Hematopoietic multipotent progenitor cell (in vitro differentiated cells): ENCODE data around the gene DNAH10. TPM values are rescaled to one million over a fixed set of nuclear protein-coding genes. Genes with fewer than 3 reads are reported as not detected.
"Not testable (repeated sequence)": the region's sequence is repeated elsewhere in the genome, so short reads cannot be mapped to it uniquely, and the experiment has no call there.

Source experiments
- DNase-seq, 3 donors: peaks; one replicate each; pipeline ENCODE4 v3.0.0-alpha.2; 2011 to 2015; ENCODE audit warnings: low read depth in 2 of 3, low spot score in 2 of 3
- total RNA-seq: library from RNA; depleted of rRNA; stranded (reverse); fragments of >200 nt; gene quantifications from one replicate; pipeline ENCODE4 v1.2.3, GENCODE V29; 2012

DNAH10 gene
- total RNA-seq, 1 donor, result 1.3 TPM

GRCh38 chr12:123787466-123787865, 25.4 kb downstream of the DNAH10 start:
- DNase-seq, result no peak

GRCh38 chr12:123788541-123788940, 26.4 kb downstream of the DNAH10 start:
- DNase-seq, result no peak

GRCh38 chr12:123789422-123789821, 27.3 kb downstream of the DNAH10 start:
- not testable (repeated sequence) for DNase-seq

GRCh38 chr12:123790905-123791467, 28.9 kb downstream of the DNAH10 start:
- DNase-seq, result no peak

GRCh38 chr12:123794027-123794426, 31.9 kb downstream of the DNAH10 start:
- DNase-seq, result no peak

- no peak for DNase-seq
These were observed 36.4 kb downstream of the DNAH10 start for GRCh38 chr12:123798518-123798917.

GRCh38 chr12:123799227-123799626, 37.1 kb downstream of the DNAH10 start:
- DNase-seq, result no peak

GRCh38 chr12:123801573-123802178, 39.6 kb downstream of the DNAH10 start:
- peak in 2 of 3 donors; percentile 6 to 40 for DNase-seq

GRCh38 chr12:123805173-123805572, 43.1 kb downstream of the DNAH10 start:
- DNase-seq, result peak in 1 of 3 donors; percentile 3

- DNase-seq, result no peak
These were observed 44.9 kb downstream of the DNAH10 start for GRCh38 chr12:123807002-123807401.

GRCh38 chr12:123807670-123808069, 45.6 kb downstream of the DNAH10 start:
- DNase-seq, result no peak

- no peak for DNase-seq
These were observed 46.1 kb downstream of the DNAH10 start for GRCh38 chr12:123808167-123808566.

- DNase-seq, result no peak
These were observed 51.2 kb downstream of the DNAH10 start for GRCh38 chr12:123813349-123813748.

GRCh38 chr12:123815968-123816367, 53.9 kb downstream of the DNAH10 start:
- no peak for DNase-seq

- peak in 1 of 3 donors; percentile 10 for DNase-seq
These were observed 54.9 kb downstream of the DNAH10 start for GRCh38 chr12:123816896-123817537.

- no peak for DNase-seq
These were observed 60.7 kb downstream of the DNAH10 start for GRCh38 chr12:123822804-123823203.

GRCh38 chr12:123828120-123828519, 66.0 kb downstream of the DNAH10 start:
- no peak for DNase-seq

- DNase-seq, result no peak
These were observed 66.9 kb downstream of the DNAH10 start for GRCh38 chr12:123828854-123829547.

GRCh38 chr12:123829561-123829960, 67.5 kb downstream of the DNAH10 start:
- no peak for DNase-seq

- DNase-seq, result no peak
These were observed 68.6 kb downstream of the DNAH10 start for GRCh38 chr12:123830675-123831074.

GRCh38 chr12:123832052-123832451, 70.0 kb downstream of the DNAH10 start:
- DNase-seq, result no peak

- no peak for DNase-seq
These were observed 71.7 kb downstream of the DNAH10 start for GRCh38 chr12:123833830-123834229.
